Measurements from ENCODE around the gene GPR25. TPM values are rescaled to one million over a fixed set of nuclear protein-coding genes. Genes with fewer than 3 reads are reported as not detected.

Gene GPR25
- polyA plus RNA-seq, 1 donor = not detected

DNA sequence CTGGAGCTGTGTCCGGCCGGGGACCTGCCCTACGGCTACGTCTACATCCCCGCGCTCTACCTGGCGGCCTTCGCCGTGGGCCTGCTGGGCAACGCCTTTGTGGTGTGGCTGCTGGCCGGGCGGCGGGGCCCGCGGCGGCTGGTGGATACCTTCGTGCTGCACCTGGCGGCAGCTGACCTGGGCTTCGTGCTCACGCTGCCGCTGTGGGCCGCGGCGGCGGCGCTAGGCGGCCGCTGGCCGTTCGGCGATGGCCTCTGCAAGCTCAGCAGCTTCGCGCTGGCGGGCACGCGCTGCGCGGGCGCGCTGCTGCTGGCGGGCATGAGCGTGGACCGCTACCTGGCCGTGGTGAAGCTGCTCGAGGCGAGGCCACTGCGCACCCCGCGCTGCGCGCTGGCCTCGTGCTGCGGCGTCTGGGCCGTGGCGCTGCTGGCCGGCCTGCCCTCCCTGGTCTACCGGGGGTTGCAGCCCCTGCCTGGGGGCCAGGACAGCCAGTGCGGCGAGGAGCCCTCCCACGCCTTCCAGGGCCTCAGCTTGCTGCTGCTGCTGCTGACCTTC is 412 bp downstream of the GPR25 start:
- no peak for DNase-seq (ENCODE audit: low read depth)

DNA sequence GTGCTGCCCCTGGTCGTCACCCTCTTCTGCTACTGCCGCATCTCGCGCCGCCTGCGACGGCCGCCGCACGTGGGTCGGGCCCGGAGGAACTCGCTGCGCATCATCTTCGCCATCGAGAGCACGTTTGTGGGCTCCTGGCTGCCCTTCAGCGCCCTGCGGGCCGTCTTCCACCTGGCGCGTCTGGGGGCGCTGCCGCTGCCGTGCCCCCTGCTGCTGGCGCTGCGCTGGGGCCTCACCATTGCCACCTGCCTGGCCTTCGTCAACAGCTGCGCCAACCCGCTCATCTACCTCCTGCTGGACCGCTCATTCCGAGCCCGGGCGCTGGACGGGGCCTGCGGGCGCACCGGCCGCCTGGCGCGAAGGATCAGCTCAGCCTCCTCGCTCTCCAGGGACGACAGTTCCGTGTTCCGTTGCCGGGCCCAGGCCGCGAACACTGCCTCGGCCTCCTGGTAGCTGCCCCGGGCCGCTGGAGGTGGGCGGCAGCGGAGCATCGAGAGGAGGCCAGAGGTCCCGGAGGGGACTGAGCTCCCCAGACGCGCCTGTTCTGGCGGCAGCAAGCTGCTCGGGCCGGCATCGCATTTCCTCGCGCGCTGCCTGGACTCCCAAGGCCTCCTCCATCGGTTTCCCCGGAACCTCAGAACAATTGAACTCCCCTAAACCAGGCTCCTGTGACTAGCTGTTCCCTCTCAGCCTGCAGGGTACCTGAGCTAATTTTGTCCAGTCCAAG is 1.1 kb downstream of the GPR25 start:
- no peak for DNase-seq (ENCODE audit: low read depth)

DNA sequence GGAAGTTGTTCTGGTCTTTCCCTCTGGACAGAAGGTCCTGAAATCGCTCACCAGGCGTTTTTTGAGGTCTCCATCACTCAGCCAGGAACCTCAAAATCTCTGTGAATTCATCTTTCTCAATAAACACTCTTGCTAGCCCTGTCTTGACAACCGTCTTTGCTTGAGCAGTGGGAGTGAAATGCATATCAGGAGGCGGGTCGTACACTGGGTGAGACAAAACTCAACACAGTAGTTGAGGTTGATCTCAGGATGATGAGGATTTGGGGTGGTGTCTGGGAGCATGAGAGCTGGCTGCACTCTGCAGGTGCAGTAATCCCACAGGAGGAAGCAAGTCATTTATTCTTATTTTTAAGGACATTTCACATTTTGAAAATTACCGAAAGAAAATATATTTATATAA is 1.9 kb downstream of the GPR25 start:
- DNase-seq (ENCODE audit: low read depth) = no peak

DNA sequence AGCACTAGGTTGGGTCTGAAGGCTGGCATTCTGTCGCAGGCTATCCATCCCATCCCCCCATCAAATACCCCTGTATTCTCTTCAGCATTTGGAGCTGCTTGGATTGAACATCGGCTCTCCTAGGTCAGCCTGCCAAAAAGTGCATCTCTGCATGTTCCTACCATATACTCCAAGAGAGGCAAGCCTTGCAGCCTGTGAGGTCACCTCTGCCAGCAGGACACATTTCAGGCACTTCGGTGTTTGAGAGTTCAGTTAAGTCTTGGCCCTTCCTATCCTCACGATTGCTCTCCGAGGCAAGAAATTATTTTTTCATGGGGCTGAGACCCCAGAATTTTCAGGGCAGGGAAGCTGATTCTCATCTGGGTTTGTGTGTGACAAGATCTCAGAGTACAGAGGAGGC is 2.6 kb downstream of the GPR25 start:
- no peak for DNase-seq (ENCODE audit: low read depth)

DNA sequence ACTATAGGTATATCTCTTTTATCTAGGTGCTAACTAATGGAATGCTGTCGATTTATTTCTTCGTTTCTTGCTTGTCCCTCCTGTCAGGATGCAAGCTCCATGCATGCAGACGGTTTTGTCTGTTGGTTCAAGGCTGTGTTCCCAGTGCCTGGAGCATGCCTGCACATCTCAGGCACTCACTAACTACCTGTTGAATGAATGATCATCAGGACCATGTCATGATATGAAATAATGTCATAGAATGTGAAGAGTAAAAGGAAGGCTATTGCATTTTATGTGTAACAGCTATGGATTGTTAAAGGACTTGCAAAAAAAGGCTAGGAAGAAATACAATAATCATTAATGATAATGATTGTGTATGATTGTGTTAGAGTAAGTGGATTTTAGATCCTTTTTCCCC is 4.2 kb downstream of the GPR25 start:
- DNase-seq (ENCODE audit: low read depth) = no peak

DNA sequence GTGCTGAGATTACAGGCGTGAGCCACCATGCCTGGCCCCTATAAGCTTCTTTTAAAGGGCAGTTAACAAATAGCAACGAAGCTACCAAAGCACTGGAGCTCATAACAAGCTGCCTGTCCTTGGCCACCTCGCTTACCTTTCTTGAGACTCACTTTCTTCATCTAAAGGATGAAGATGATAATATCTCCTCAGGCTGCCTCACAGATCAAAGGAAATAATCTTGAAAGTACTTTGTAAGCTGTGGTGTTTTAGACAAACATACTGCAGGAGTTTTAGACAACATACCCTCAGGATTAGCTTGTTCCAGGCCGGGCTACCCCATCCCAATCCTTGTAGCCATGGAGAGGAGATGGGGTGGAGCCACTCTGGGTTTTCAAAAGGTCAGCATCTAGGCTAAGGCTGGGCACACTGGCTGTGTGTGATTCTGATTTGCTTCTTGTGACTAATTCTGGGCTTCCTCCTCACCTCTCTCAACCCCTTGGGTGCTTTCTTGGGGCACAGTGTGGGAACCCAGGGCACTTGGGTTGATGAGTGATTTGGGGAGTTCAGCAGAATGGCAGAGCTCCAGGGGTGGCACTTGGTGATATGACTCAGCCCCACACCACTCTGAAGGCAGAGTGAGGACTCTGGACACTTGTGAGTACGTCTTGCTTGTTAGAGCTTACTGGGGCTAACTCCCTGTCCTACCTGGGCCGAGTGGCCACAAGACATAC is 5.2 kb downstream of the GPR25 start:
- DNase-seq (ENCODE audit: low read depth) = no peak

DNA sequence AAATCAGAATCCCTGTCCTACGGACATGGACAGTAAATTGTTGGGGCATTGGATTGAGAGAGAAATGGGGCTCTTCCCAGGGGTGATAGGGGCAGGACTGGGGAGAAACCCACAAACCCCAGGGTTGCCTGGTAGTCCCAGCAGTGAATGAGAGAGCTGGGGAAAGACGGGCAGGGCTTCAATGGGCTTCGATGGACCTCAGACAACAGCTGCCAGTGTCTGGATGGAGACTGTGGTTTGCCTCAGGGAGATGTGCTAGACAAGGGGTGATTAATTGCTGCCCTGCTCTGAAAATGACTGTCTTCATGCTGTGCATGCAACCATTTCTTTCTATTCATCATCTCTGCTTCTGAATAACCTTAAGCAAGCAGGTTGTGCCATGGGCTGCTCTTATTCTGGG is 7.4 kb downstream of the GPR25 start:
- no peak for DNase-seq (ENCODE audit: low read depth)

DNA sequence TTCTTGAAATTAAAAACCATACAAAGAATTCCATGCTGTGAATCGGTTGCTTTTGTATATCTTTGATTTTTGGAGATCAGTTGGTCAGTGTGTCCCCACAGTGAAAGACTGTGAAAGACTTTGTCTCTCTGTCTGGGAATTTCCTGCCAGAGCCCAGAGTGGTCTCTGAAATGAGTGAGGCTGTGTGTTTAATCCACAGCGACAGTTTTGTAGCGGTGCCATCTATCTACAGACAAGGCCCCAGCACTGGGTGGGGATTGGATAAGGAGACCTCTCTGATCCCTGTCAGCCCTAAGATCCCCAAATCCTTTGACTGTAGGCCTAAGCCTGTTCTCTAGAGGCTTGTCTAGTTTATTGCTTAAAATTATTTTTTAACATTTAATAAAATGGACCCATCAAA is 10.3 kb downstream of the GPR25 start:
- no peak for DNase-seq (ENCODE audit: low read depth)

DNA sequence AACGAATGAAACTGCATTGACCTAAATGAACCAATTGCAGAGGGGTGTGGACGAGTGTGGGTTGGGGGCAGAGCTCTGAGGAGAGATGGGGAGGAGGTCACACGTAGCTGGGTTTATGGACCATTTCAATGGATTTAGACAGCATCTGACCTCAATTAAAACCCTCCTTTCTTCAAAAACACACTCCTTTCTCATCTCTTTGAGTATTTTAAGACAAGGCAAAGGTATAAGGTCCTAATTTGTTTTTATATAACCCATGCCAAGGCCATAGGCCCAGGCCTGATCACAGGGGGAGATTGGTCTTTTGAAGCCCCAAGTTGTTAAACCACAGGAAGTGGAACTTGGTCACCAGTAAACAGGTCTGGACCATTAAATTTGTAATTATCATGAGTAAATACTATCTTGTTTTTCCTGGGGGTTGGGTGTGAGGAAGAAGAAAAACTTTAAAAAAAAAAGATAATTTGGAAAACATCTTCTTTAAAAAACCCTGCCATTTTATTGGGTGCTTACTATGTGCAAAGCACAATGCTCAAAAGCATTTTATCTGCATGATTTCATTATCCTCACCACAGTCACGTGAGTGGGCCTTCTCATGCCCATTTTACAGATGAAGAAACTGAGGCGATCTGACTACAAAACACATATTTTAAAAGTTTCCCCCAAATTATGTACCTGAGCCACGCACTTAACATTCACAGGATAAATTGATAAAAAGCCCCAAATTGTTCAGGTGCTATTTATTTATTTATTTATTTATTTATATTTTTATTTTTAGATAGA is 13.0 kb downstream of the GPR25 start:
- DNase-seq (ENCODE audit: low read depth) = no peak

DNA sequence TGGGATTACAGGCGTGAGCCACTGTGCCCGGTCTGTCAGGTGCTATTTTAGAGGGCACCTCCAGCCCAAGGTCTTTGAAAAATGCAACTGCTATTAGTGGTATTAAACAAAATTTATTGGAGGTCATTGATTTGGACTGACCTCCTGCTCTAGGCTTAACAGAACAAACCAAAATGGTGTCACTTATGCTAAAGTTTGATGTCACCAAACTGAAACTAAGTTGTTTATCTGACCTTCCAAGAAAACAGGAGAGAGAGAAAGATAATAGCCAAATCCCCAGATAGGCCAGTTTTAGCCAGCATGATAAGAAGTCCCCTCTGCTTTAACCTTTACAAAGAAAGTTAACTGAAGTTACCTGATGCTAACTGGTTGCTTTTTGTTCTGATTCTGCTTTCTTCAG is 13.8 kb downstream of the GPR25 start:
- no peak for DNase-seq (ENCODE audit: low read depth)

DNA sequence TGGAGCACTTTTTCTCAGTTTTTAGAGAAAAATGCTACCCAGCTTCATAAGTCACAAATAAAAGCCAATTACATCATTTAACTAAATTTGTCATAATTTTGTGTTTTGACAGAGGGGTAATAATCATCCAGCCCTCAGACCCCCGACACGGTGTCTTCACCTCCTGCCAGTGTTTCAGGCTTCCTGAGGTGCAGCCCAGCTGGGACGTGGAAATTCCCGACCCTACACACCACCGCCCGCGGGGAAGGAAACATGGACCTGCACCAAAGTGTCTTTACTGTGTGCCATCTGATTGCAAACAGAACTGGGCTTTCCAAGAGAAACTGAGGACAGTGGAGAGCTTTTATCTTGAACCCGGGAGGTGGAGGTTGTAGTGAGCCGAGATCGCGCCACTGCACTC is 14.3 kb downstream of the GPR25 start:
- no peak for DNase-seq (ENCODE audit: low read depth)

DNA sequence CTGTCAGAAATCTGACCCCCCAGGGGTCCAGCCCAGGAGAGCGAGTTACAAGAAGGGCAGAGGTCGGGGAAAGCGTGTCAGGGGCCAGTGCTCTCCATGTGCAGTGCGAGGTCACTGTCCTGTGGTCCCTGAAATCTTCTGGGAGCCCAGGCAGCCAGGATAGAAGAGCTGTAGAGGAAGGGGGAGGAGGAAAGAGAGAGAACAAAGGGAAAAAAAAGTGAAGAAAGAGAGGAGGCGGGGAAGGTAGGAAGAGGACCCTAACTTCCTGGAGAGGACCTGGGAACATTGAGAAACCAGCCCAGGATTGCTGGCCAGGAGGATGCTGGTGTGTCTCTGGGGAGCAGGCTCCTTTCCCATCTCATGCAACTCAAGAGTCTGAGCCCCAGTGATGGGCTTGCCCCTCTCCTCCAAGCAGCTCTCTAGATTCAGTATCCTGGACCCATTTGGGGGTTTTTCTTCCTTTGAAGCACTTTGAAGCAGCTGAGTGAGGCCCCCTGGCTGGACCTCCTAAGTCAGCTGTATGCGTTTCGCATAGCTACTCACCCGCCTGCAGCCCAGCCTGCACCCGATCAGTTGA is 15.1 kb downstream of the GPR25 start:
- no peak for DNase-seq (ENCODE audit: low read depth)

DNA sequence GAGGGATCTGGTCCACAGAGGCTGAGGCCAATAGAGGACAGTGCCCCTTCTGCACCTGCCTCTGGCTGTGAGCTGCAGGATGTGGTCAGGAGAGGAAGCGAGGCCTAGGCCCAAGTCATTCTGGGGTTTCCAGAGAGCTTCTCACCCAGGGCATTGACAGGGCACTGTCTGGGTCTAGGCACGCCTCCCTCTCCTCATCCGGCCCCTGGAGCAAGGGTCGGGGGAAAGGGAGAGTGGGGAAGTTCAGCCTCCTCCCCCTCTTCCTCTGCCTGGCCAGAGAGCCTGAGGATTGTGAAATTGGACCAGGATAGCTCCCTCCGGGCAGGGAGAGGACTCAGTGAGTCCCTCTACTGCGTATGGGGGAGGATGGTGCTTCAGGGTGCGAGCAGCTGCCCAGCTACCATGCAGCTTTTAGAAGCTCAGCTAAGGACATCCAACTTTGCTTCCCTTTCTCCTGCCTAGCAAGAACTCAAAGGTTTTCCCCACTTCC is 15.6 kb downstream of the GPR25 start:
- DNase-seq (ENCODE audit: low read depth) = no peak

DNA sequence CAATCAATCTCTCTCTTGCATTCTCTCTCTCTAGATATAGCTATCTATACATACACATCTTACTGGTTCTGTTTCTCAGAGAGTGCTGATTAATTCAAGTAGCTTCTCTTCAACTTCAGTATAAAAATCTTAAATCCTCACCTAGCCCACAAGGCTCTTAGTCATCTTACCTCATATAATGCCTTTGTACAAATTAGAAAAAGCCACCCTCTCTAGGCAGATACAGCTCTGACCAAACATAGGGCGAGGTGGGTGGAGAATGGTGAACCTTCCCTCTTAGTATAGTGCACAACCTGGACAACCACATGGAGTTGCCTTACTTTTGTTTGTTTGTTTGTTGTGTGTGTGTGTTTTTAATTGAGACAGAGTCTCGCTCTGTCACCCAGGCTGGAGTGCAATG is 16.8 kb downstream of the GPR25 start:
- DNase-seq (ENCODE audit: low read depth) = no peak

DNA sequence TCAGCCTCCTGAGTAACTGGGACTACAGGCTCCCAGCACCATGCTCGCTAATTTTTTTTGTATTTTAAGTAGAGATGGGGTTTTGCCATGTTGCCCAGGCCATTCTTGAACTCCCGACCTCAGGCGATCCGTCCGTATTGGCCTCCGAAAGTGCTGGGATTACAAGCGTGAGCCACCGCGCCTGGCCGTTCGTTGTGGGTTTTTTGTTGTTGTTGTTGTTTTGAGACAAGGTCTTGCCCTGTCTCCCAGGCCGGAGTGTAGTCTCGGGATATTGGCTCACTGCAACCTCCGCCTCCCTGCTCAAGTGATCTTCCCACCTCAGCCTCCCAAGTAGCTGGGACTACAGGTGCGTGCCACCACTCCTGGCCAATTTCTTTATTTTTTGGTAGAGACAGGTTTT is 17.2 kb downstream of the GPR25 start:
- DNase-seq (ENCODE audit: low read depth) = no peak

DNA sequence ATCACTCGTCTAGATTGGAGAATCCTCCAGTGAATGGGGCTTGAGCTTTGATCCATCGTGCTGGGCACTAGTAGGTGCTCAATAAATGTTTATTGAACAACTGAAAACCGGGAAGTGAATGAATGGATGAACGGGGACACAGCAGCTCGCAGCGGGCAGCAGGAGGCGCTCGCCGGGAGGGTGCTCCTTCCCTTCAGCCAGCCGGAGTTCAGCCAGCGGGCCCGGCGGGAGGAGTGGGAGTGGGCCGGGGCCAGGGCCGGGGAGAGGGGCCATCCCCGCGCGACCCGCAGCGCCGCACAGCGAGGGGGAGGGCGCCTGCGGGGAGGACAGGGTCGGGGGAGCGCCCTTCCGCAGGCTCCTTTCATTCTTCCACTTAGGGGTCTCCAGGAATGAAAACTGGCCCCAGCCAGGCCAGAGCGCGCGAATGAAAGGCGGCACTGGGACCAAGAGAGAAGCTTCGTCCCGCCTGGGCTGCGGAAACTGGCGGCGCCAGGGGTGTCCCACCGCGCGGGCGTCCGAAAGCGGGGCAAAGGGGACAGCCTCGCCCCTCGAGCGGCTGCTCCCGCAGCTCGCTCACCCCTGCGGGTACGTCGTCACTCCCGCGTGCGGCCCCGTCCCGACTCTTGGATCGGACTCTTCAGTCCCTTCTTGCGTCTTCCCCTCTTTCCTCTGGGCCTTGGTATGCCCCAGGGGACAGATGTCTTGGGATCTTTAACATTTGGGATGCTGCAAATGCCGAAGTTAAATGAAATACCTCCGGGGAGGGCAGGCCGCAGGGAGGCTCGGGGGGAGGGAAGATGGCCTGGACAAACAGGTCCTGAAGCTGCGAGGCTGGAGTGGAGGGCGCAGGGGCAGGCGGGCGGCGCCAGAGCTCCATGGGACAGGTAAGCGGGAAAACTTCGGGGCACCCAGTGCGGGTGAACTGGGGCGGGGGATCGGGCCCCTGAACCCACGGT is 18.3 kb downstream of the GPR25 start:
- DNase-seq (ENCODE audit: low read depth) = no peak

DNA sequence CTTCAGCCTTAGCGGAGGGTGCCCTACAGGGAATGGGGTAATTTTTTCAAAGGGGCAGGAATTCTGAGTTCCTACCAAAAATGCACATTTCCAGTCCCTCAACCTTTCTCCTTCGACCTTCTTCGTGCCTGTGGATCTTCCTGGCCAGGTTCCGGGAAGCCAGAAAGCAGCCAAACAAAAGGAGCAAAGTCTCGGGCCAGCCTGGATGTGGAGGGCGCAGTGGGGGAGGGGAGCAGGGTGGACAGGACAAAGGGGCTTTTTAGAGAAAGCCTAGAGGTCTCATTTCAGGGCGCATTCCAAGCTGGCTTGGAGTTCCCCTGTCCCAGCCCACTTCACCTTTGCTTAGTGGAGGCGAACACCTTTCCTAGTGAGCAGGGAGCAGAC is 19.0 kb downstream of the GPR25 start:
- DNase-seq (ENCODE audit: low read depth) = no peak

DNA sequence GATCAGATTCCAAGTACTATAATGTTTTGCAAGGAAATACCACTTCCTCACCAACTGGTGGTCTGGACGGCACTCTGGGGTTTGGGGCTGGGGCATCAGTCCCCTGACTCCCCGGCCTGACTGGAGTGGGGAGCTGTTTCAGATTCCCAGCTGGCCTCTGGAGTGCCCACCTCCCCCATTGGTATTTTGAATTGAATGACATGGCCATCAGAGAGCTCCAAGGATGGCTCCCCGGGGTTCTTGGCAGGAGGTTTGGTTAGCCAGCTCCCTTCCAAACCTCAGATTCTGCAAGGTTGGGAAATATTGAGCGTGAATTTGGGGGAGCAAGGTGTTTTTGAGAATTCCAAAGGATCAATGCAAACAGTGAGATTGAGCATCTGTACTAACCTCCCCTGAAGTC is 19.8 kb downstream of the GPR25 start:
- no peak for DNase-seq (ENCODE audit: low read depth)

DNA sequence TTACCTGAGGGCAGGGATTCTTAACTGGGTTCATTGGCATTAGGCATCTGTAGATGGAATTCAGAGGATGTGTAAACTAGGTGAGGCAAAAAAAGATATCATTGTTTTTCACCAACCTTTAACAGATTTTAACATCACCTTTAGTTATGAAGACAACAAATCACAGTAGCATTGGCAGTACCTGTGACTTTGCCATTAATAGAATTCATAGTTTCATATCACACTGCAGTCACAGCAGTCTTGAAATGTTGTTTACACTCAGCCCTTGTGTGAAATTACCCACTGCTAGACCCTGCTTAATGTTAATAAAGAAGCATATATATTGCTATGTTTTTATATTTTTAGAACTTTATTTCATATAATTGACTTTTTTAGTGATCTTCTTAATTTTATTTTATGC is 20.2 kb downstream of the GPR25 start:
- DNase-seq (ENCODE audit: low read depth) = no peak

DNA sequence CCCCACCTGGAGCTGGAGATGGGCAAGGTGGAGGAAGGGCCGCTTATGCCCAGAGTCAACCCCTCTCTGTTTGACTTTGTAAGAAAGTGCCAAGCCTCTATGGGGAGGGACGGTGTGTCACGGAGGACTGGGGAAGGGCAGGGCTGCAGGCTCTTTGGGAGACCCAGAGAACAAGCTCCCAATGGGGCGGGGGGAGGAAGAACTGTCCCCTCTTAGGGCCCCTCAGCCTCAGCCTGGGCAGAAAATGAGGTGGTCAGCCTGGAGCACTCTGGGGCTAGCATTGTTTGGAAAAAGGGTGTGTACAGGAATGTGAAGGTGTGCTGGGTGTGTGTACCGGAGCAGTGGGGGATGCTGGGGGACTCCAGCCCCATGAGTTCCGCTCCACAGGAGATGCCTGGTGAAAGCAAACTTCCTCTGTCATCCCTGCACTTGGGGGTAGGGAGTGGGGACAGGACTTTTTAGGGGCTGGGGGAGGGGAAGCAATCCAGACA is 20.7 kb downstream of the GPR25 start:
- DNase-seq (ENCODE audit: low read depth) = no peak

Data from forelimb muscle (tissue), 1 donor.